Colon (tissue), 2 donors: Measurements from ENCODE around the gene TRUB2.

Experiments used
- FAIRE-seq: peaks from 2 replicates; lab custom pipeline; 2012; peaks lifted over from hg19 to GRCh38; lab: Jason Lieb, UNC
- donor health status: control.
- donor health status: control.

Gene TRUB2

GRCh38 chr9:128266868-128267590 is 55.2 kb downstream of the TRUB2 start:
- no peak for FAIRE-seq

GRCh38 chr9:128265348-128265847 is 56.8 kb downstream of the TRUB2 start:
- no peak for FAIRE-seq

- no peak for FAIRE-seq
Observed at GRCh38 chr9:128262687-128263086, 59.6 kb downstream of the TRUB2 start.

- no peak for FAIRE-seq
Observed at GRCh38 chr9:128260340-128260739, 61.9 kb downstream of the TRUB2 start.

- FAIRE-seq, result no peak
Observed at GRCh38 chr9:128259156-128259555, 63.1 kb downstream of the TRUB2 start.

GRCh38 chr9:128258326-128258725 is 63.9 kb downstream of the TRUB2 start:
- FAIRE-seq, result no peak

GRCh38 chr9:128257907-128258306 is 64.3 kb downstream of the TRUB2 start:
- no peak for FAIRE-seq

GRCh38 chr9:128257086-128257825 is 65.0 kb downstream of the TRUB2 start:
- no peak for FAIRE-seq
